Measurements from ENCODE around the gene WDFY2.

DNA sequence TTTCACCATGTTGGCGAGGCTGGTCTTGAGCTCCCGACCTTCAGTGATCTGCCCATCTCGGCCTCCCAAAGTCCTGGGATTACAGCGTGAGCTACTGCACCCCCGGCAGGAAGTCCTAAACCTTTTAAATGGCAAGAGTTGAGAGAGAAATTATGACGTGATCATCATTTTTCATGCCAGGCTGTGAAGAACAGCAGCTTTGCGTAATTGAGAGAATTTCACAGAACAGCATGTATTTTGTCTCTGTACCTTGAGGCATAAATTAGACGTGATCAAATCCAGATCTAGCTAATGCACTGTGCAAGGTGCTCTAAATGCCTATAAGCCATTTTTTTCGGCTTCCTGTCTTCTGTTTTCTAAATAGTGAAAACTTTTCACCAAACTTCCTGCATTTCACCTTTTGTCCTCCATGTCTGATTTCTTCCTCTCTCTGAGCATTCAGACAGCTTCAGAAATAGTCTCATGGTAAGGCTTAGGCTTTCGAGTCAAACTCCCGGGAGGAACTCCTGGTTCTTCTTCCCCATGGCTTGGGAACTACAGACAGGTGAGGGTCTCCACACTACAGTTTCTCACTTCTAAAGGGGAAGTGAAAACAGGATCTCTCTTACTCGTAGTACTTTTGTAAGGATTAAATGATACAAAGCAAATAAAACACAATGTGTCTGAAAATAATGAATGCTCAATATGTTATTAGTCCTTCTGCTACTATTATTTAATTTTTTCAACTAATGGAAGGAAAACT lies 51.0 kb downstream of the WDFY2 start:
- TF ChIP-seq, protein P1, sequence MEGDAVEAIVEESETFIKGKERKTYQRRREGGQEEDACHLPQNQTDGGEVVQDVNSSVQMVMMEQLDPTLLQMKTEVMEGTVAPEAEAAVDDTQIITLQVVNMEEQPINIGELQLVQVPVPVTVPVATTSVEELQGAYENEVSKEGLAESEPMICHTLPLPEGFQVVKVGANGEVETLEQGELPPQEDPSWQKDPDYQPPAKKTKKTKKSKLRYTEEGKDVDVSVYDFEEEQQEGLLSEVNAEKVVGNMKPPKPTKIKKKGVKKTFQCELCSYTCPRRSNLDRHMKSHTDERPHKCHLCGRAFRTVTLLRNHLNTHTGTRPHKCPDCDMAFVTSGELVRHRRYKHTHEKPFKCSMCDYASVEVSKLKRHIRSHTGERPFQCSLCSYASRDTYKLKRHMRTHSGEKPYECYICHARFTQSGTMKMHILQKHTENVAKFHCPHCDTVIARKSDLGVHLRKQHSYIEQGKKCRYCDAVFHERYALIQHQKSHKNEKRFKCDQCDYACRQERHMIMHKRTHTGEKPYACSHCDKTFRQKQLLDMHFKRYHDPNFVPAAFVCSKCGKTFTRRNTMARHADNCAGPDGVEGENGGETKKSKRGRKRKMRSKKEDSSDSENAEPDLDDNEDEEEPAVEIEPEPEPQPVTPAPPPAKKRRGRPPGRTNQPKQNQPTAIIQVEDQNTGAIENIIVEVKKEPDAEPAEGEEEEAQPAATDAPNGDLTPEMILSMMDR (IDR thresholded peaks at IDR 0.05): no peak
- no peak for TF ChIP-seq POLR2A (IDR thresholded peaks at IDR 0.05)
